GM13976 (cell line): Measurements from ENCODE around the gene ADRA2C.
"Not testable (repeated sequence)": the region's sequence is repeated elsewhere in the genome, so short reads cannot be mapped to it uniquely, and the experiment has no call there.

ENCODE experiments used
- DNase-seq: peaks from one replicate; pipeline ENCODE4 v3.0.0; 2012; ENCODE audit warnings: low spot score
- in situ Hi-C: fragments of 300-500 bp; cut with MboI; formaldehyde crosslinking; loops from one replicate; pipeline ENCODE4 v1.12.0; 2022; ENCODE audit warnings: low sequenced_read_pairs, mixed read lengths, inconsistent platforms; ENCODE audit not compliant: unreplicated experiment
- TF ChIP-seq, protein P1 (sequence below): IDR thresholded peaks from 2 replicates; pipeline ENCODE4 v1.5.1; 2012; ENCODE audit warnings: borderline replicate concordance, mild to moderate bottlenecking; ENCODE audit not compliant: insufficient read depth; ENCODE audit errors: extremely low read depth, missing control alignments, control extremely low read depth

Gene ADRA2C

DNA sequence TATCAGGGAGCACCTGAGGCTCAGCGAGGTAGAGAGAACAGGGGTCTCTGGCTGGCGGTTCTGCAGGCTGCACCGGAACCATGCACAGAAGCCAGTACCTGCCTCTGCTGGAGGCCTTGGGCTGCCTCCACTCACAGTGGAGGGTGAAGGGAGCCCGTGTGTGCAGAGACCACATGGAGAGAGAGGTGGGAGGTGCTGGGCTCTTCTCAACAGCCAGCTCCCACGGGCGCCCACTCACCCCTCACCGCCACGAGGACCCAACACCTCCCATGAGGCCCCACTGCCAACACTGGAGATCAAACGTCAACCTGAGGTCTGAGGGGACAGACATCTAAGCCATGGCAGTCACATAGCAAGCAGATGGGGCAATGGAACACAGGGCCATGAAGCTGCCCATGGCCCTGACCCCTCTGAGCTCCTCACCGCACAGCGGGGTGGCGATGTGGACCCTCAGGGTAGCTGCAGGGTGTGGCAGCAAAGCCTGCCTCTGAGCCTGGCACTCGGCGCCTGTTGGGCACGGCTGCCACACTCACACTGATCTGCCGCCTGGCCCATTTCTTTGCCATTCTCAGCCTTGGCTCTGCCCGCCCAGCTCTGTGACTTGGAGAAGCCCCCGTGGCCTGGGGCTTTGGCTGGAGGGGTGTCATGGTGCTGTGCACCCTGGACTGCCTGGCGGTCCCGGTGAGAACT lies 44.8 kb downstream of the ADRA2C start:
- in situ Hi-C loops = no loop called here
- DNase-seq = no peak
- TF ChIP-seq, protein P1, sequence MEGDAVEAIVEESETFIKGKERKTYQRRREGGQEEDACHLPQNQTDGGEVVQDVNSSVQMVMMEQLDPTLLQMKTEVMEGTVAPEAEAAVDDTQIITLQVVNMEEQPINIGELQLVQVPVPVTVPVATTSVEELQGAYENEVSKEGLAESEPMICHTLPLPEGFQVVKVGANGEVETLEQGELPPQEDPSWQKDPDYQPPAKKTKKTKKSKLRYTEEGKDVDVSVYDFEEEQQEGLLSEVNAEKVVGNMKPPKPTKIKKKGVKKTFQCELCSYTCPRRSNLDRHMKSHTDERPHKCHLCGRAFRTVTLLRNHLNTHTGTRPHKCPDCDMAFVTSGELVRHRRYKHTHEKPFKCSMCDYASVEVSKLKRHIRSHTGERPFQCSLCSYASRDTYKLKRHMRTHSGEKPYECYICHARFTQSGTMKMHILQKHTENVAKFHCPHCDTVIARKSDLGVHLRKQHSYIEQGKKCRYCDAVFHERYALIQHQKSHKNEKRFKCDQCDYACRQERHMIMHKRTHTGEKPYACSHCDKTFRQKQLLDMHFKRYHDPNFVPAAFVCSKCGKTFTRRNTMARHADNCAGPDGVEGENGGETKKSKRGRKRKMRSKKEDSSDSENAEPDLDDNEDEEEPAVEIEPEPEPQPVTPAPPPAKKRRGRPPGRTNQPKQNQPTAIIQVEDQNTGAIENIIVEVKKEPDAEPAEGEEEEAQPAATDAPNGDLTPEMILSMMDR = no peak

DNA sequence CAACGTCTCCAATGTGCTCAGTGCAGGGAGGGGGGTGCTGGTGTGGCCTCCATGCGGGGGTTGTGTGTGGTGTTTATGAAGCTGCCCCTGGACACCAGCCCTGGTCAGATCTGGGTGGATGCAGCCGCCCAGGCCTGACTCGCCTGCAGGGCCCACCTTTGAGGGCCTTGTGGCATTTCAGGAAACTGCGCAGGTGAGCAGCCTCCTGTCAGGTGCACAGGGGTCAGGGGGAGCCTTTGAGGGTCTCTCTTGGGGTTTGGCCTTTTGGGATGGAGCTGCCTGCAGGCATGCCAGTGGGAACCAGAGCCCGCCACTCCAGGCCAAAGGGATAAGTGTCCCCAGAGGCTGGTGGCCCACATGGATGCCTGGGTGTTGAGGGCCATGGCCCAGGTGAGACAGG lies 45.4 kb downstream of the ADRA2C start:
- DNase-seq = no peak
- in situ Hi-C loops = no loop called here
- TF ChIP-seq, protein P1 = no peak

DNA sequence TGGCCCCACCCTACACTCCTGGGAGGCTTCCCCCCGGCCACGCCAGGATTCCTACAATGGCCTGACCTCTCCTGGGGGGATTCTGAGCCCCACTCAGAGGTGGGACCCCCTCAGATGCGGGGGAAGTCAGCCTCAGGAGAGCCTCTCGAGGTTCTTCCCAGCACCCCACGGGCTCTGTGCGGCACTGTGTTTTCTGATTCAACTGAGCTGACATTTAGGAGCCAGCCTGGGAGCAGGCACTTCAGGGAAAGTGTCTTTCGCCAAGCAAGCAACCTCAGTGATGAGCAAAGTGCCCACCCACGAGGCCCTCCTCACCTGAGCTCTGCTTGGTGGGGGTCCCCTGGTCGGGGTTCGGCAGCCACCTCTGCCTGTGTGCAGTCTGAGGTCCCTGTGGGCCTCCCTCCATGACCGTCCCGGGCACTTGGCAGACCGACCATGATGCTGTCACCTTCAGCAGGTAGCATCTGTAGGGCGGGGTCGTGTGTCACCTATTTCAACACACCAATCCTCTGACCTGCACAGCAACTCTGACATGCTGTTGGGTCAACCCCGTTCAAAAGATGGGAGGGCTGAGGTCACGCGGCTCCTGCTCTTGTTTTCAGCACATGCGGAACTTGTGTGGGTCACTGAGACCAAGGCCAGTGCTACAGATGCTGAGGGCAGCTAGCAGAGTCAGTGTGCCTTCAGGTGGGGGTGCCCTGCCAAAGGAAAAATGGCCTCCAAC lies 46.2 kb downstream of the ADRA2C start:
- in situ Hi-C loops = no loop called here
- DNase-seq = no peak
- TF ChIP-seq, protein P1 = no peak

GRCh38 chr4:3813151-3814052 lies 47.2 kb downstream of the ADRA2C start:
- TF ChIP-seq, protein P1 = no peak
- DNase-seq = no peak
- in situ Hi-C loops = no loop called here

DNA sequence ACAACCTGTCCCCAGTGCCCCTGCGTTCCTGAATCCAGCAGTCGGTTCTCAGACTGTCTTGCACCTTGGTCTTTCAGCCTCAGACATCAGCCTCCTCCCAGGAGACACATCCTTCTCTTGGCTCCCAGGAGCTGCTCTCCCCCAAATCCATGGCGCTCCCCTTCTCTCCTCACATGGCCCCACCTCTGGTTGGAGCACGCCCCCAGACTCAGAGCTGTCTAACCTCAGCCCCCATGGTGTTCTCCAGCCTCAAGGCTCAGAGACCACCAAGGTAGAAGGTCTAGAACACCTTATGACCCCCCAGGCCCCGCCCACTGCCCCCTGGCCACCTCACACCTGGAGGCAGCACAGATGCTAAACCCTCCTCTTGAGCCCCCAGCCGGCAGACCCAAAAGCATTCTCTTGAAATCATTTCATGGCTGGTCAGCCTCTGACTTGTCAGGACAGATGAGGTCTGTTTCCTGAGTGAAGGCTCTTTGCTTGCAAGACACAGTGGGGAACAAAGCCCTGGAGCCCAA lies 47.9 kb downstream of the ADRA2C start:
- no peak for DNase-seq
- TF ChIP-seq, protein P1 = no peak
- in situ Hi-C loops = no loop called here

GRCh38 chr4:3814838-3815237 lies 48.7 kb downstream of the ADRA2C start:
- DNase-seq, in situ Hi-C loops: not testable (repeated sequence)
